Peyer's patch (tissue), 4 donors: ENCODE measurements around the gene TBX10. TPM values are rescaled to one million over a fixed set of nuclear protein-coding genes. Genes with fewer than 3 reads are reported as not detected.

ENCODE experiments used
- DNase-seq, 3 donors: peaks; one replicate each; pipeline ENCODE4 v3.0.0-alpha.2; 2017 to 2019
- H3K27ac ChIP-seq, 4 donors: fragments of 200-600 bp; sonication (generic); one replicate each; pipeline ENCODE4 v1.5.1; 2016 to 2019
- H3K27me3 ChIP-seq, 2 donors: fragments of 200-600 bp; sonication (generic); one replicate each; pipeline ENCODE4 v1.5.1; 2019
- H3K36me3 ChIP-seq, 3 donors: fragments of 200-600 bp; sonication (generic); one replicate each; pipeline ENCODE4 v1.5.1; 2016 to 2019
- H3K4me1 ChIP-seq, 4 donors: fragments of 200-600 bp; sonication (generic); one replicate each; pipeline ENCODE4 v1.5.1; 2016 to 2019
- H3K4me3 ChIP-seq, 4 donors: fragments of 200-600 bp; sonication (generic); 1 replicate in 3 of 4; 2 replicates in 1 of 4; pipeline ENCODE4 v1.5.1; 2016 to 2019; ENCODE audit warnings: mild to moderate bottlenecking in 1 of 4
- H3K9me3 ChIP-seq, 4 donors: fragments of 200-600 bp; sonication (generic); one replicate each; pipeline ENCODE4 v1.5.1; 2016 to 2019; ENCODE audit warnings: mild to moderate bottlenecking in 1 of 4
- CTCF ChIP-seq, 6 experiments: fragments of 450-650 bp in 4 of 6; fragments of 200-600 bp in 2 of 6; sonication (generic) in 1 of 6; IDR thresholded peaks; one replicate each; pipeline ENCODE4 v1.5.1; 2017 to 2019; ENCODE audit warnings: antibody characterized with exemption in 6 of 6, mild to moderate bottlenecking in 3 of 6, moderate library complexity in 1 of 6
- POLR2A ChIP-seq, 2 donors: fragments of 450-650 bp; IDR thresholded peaks; one replicate each; pipeline ENCODE4 v1.5.1; 2017; ENCODE audit warnings: antibody characterized with exemption in 2 of 2, mild to moderate bottlenecking in 2 of 2, moderate library complexity in 2 of 2
- total RNA-seq, 4 donors: library from RNA; depleted of rRNA; stranded (reverse); fragments of >200 nt; gene quantifications; one replicate each; pipeline ENCODE4 v1.1.0, GENCODE V29; 2016

The TBX10 gene
- total RNA-seq, 4 donors from 2014 or later: 16.9 to 82.5 (median 64.1) TPM; not detected in 1

GRCh38 chr11:67634366-67635230, 5.0 kb downstream of the TBX10 start:
- peak overlapping the region in 1 of 4 donors; percentile 22 for H3K4me3 ChIP-seq
- TF ChIP-seq CTCF (IDR thresholded peaks at IDR 0.05): no peak
- TF ChIP-seq POLR2A (IDR thresholded peaks at IDR 0.05): peak; percentile 21 to 43
- H3K9me3 ChIP-seq: no peaks in the 10 kb centered on the region
- DNase-seq: peak in 2 of 3 donors; percentile 84 to 93
- H3K4me1 ChIP-seq: peaks cover 5 to 40% (median 9%) of the 10 kb centered on the region in 4 donors
- no peaks in the 10 kb centered on the region for H3K27me3 ChIP-seq
- peak overlapping the region in 3 of 4 donors; percentile 90 to 100 (median 100) for H3K27ac ChIP-seq
- no peaks in the 10 kb centered on the region for H3K36me3 ChIP-seq

DNA sequence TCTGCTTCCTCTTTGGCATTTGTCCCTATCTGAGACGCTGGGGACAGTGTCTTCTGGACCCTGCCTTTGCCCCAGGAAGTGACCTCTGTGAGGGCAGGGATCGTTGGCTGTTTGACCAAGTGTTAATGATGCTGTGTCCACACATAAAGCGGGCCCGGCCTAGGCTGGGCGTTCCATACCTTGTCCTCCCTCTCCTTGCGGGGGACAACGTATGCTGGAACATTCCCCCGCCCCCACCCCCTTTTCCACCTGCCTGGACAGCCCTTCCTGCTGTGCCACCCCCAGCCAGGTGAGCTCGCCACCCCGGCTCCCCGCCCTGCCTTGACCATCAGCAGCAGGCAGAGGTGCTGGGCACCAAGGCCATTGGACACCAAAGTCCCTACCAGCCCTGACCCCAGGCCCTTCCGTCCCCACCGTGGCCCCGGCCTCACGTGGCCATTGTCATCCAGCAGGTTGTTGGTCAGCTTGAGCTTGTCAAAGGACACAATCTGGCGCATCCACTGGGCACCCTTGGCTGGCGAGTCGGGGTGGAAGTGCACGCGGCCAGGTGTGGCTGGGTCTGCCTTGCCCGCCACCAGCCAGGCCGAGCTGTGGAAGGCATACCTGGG, 5.7 kb downstream of the TBX10 start:
- peak overlapping the region in 3 of 4 donors; percentile 90 to 100 (median 100) for H3K27ac ChIP-seq

DNA sequence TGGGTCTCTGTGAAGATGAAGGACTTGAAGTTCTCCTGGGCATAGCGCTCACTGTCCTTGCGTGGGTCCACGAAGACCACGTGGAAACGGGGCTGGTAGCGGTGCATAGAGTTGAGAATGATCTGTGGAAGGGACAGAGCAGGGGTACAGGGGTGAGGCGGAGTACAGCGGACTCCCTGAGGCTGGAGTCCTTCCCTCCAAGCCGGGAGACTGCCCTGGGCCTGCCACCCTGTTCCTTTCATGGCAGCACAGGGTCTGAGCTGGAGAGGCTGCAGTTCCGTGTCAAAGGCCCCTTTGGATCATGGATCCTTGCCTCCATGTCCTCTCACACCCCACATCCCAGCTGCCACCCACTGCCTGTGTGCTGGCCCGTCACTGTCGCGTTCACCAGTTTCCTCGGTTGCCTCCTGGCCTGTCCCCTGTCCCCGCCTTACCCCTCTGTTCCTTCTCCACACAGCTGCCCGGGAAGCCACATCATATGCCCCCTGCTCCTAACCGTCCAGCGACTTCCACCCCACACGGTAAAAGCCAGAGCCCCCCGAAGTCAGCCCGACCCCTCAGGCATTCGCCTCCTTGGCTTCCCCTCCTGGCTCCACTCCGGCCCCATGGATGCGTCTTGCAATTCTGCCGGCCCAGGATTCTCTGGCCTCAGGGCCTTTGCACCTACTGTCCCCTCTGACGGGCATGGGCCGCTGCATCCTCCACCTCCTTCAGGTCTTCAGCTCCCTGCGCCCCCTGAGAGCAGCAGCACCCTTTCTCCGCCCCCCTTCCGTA, 6.4 kb downstream of the TBX10 start:
- H3K9me3 ChIP-seq: no peaks in the 10 kb centered on the region
- DNase-seq: peak in 1 of 3 donors; percentile 54
- H3K36me3 ChIP-seq: no peaks in the 10 kb centered on the region
- no peaks in the 10 kb centered on the region for H3K27me3 ChIP-seq
- H3K4me3 ChIP-seq: peak overlapping the region in 1 of 4 donors; percentile 64
- H3K4me1 ChIP-seq: peaks cover 5 to 46% (median 9%) of the 10 kb centered on the region in 4 donors
- peak overlapping the region in 3 of 4 donors; percentile 90 to 100 (median 100) for H3K27ac ChIP-seq
- TF ChIP-seq POLR2A (IDR thresholded peaks at IDR 0.05) (no peak), CTCF (IDR thresholded peaks at IDR 0.05) (no peak)

More for the DNA sequence above, 5.7 kb downstream of the TBX10 start:
- peak in 1 of 3 donors; percentile 83 for DNase-seq
- Histone ChIP-seq H3K9me3 (no peaks in the 10 kb centered on the region), H3K4me1 (peaks cover 5 to 42% (median 9%) of the 10 kb centered on the region in 4 donors), H3K27me3 (no peaks in the 10 kb centered on the region), H3K4me3 (peak overlapping the region in 1 of 4 donors; percentile 64), H3K36me3 (no peaks in the 10 kb centered on the region)
- TF ChIP-seq POLR2A (IDR thresholded peaks at IDR 0.05) (no peak), CTCF (IDR thresholded peaks at IDR 0.05) (no peak)

DNA sequence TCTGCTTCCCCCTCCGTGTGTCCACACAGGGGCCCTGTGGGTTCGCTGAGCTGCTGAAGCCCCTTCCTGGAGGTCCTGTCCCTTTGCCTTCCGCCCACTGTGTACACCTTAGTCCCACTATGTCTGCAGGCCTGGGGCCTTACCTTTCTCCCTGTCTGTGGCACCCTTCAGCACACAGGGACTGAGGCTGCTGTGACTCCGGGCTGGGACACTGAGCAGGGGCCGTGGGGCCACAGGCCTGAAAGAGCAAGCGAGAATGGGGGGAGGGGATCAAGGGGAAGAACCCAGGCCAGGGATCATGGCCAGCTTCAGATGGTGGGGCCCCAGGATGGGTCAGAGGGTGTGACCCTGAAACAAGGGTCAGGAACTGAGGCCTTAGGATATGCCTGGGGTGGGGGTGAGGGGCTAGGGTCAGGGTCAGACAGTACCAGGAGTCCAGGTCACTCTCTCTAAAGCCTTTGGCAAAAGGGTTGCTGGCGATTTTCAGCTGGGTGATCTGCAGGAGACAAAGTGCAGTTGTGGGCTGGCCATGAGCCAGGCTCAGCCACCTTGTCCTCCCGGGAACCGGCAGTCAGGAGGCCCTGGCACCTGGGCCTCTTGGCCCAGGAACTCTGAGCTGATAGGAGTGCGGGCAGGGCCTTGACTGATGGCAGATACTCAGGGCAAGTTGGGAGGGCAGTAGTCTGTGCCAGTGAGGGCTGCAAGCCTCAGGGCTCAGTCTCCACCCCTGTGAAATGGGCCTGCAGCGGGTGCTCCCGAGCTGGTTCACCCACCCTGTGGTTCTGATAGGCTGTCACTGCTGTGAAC, 7.2 kb downstream of the TBX10 start:
- peak in 2 of 3 donors; percentile 85 to 88 for DNase-seq
- peak; percentile 37 to 42 for TF ChIP-seq POLR2A (IDR thresholded peaks at IDR 0.05)
- no peak for TF ChIP-seq CTCF (IDR thresholded peaks at IDR 0.05)
- Histone ChIP-seq H3K27ac (peak overlapping the region in 3 of 4 donors; percentile 90 to 100 (median 100)), H3K27me3 (no peaks in the 10 kb centered on the region), H3K4me3 (peak overlapping the region in 1 of 4 donors; percentile 64), H3K36me3 (no peaks in the 10 kb centered on the region), H3K4me1 (peaks cover 5 to 46% (median 9%) of the 10 kb centered on the region in 4 donors), H3K9me3 (no peaks in the 10 kb centered on the region)
